ENCODE results near the gene HOXA7.

Gene HOXA7

GRCh38 chr7:27187475-27188385, 31.3 kb upstream of the HOXA7 start:
- TF ChIP-seq CTCF (IDR thresholded peaks at IDR 0.05; ENCODE audit: low read depth, low read length), result no peak
- no peak overlapping the region for H3K4me3 ChIP-seq (ENCODE audit: low read depth, low read length)

GRCh38 chr7:27186668-27187474, 30.4 kb upstream of the HOXA7 start:
- H3K4me3 ChIP-seq (ENCODE audit: low read depth, low read length), result no peak overlapping the region
- no peak for TF ChIP-seq CTCF (IDR thresholded peaks at IDR 0.05; ENCODE audit: low read depth, low read length)

GRCh38 chr7:27185854-27186667, 29.6 kb upstream of the HOXA7 start:
- no peak overlapping the region for H3K4me3 ChIP-seq (ENCODE audit: low read depth, low read length)
- no peak for TF ChIP-seq CTCF (IDR thresholded peaks at IDR 0.05; ENCODE audit: low read depth, low read length)

DNA sequence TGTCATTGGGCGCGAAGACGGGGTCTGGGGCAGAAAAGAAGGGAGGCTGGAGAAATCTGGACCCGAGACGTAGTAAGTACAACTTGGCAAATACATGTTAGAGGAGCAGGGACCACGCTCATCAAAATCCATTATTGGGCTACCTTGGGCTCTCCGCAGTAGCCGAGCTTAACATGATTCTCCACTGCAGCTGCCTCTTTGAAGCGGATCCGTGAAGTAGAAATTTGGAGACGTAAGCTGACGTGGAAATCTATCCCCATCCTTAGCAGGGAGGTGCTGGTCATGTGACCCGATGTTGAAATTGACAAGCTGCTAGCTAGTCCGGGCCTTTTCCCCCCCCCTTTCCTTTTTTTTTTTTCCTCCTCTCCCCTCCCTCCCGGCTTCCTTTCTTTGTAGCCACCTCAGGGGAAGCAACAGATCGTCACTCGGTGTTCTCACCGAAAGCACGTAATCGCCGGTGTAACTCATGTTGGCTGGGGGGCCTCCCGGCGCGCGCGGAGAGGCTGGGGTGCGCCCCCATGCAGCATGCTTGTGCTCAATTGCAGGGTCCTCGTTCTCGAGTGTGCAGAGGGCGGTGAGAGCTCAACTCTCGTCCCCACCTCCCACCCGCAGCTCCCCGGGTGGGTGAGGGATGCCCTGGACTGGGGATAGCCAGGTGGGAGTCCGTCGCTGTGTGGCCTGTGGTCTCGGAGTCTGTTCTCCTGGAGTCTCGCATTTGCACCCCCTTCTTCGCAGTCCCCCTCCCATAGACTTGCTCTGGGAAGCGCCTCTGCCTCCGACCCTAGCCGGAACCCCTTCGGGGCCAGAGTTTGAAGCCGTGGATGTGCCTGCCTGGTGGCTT, 28.8 kb upstream of the HOXA7 start, which contains the start of gene HOXA11:
Gene HOXA11, minus strand, starts transcription at position 220 of the 841 bp plus-strand sequence. Its CDS starts 88 bp downstream, at position 132.
- H3K4me3 ChIP-seq (ENCODE audit: low read depth, low read length), result peak within 1 kb of the TSS; percentile 50
- no peak for TF ChIP-seq CTCF (IDR thresholded peaks at IDR 0.05; ENCODE audit: low read depth, low read length)

GRCh38 chr7:27184337-27185012, 28.0 kb upstream of the HOXA7 start:
- peak overlapping the region; percentile 50 for H3K4me3 ChIP-seq (ENCODE audit: low read depth, low read length)
- no peak for TF ChIP-seq CTCF (IDR thresholded peaks at IDR 0.05; ENCODE audit: low read depth, low read length)

Data from WI38 (cell line).